ENCODE data around the gene LMAN1L. TPM values are rescaled to one million over a fixed set of nuclear protein-coding genes. Genes with fewer than 3 reads are reported as not detected.

Gene LMAN1L
- total RNA-seq, 1 experiment from 2014 or later, result not detected

DNA sequence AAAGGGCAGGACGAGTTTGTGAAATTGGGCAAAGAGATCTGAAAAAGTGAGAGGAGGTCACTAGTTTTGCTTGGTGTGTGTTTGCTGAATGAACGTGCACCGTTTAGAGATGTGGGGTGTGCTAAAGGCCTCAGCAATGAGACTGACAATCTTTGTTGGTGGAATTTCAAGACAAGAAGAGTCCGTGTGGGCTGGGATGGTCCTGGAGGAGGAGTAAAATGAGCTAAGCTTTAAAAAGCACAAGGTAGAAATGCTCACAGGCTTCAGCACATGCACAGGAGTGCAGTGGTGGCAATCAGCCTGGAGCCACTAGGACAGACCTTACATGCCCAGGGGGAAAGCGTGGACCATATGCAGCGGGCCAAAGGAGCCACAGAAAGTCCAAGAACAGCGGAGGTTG, 12.3 kb downstream of the LMAN1L start:
- no peak overlapping the region for H3K18ac ChIP-seq (ENCODE audit: insufficient read length, low read depth, low read length)
- H3K27me3 Mint-ChIP-seq (ENCODE audit: low read depth), result peaks cover 67% of the 10 kb centered on the region

More for the DNA sequence above, 12.3 kb downstream of the LMAN1L start:
- H3K56ac ChIP-seq (ENCODE audit: insufficient read length, low read depth, low read length), result no peak overlapping the region
- no peak overlapping the region for H2BK120ac ChIP-seq (ENCODE audit: low read depth, low read length, poor library complexity, severe bottlenecking)
- H3K27me3 ChIP-seq (ENCODE audit: insufficient read depth, low read length), result peaks cover 10% of the 10 kb centered on the region; the same call in 1 of the 2 replicates
- no peak overlapping the region for H3K4me2 ChIP-seq (ENCODE audit: insufficient read depth, insufficient read length, low read length)
- no peak overlapping the region for H2BK20ac ChIP-seq (ENCODE audit: low read depth, low read length, poor library complexity, severe bottlenecking)
- H3K4me1 ChIP-seq (ENCODE audit: insufficient read depth, low read length), result no peaks in the 10 kb centered on the region
- H2AK5ac ChIP-seq (ENCODE audit: insufficient read length, low read length), result no peak overlapping the region
- no peak overlapping the region for H3T11ph ChIP-seq (ENCODE audit: low read length)
- no peaks in the 10 kb centered on the region for H3K9me3 ChIP-seq (ENCODE audit: control insufficient read depth, low read depth, low read length)
- no peak overlapping the region for H3K9ac ChIP-seq (ENCODE audit: extremely low read depth, insufficient read length, low read length)
- no peak overlapping the region for H4K8ac ChIP-seq (replicated peaks; ENCODE audit: insufficient read length, low read depth, low read length)
- peaks cover 11 to 47% of the 10 kb centered on the region in 2 experiments for H3K4me1 Mint-ChIP-seq
- H3K14ac ChIP-seq (ENCODE audit: insufficient read depth, low read length), result no peak overlapping the region
- no peak overlapping the region for H2AFZ ChIP-seq (ENCODE audit: low read length)
- no peak for DNase-seq
- no peaks in the 10 kb centered on the region for H4K20me1 ChIP-seq (ENCODE audit: control insufficient read depth, insufficient read depth, insufficient read length)
- H2BK5ac ChIP-seq (ENCODE audit: insufficient read length, low read length), result no peak overlapping the region
- H3K4me3 Mint-ChIP-seq, result no peak overlapping the region; a peak in 1 of 5 replicates
- WGBS (ENCODE audit: extremely low coverage, insufficient read length, low lambda C conversion rate), result no CpG with 5 or more reads among the region's 7 CpGs
- H3K27ac Mint-ChIP-seq, result no peak overlapping the region
- H3K79me1 ChIP-seq (ENCODE audit: insufficient read depth, low read depth, low read length, poor library complexity, severe bottlenecking), result no peaks in the 10 kb centered on the region
- H3K4ac ChIP-seq (ENCODE audit: low read depth, low read length), result no peak overlapping the region
- H3K23ac ChIP-seq (ENCODE audit: insufficient read length, low read depth, low read length), result no peak overlapping the region
- no peak overlapping the region for H2BK15ac ChIP-seq (ENCODE audit: low read depth, low read length)
- H3K23me2 ChIP-seq (ENCODE audit: insufficient read length, low read depth, low read length, poor library complexity, severe bottlenecking), result no peaks in the 10 kb centered on the region
- no peaks in the 10 kb centered on the region for H3K9me3 Mint-ChIP-seq
- H4K91ac ChIP-seq (ENCODE audit: insufficient read length, low read depth, low read length), result no peak overlapping the region
- H4K5ac ChIP-seq (ENCODE audit: insufficient read length, low read depth, low read length), result no peak overlapping the region
- H2BK12ac ChIP-seq (ENCODE audit: insufficient read length, low read depth, low read length), result no peak overlapping the region
- TF ChIP-seq, protein P1, sequence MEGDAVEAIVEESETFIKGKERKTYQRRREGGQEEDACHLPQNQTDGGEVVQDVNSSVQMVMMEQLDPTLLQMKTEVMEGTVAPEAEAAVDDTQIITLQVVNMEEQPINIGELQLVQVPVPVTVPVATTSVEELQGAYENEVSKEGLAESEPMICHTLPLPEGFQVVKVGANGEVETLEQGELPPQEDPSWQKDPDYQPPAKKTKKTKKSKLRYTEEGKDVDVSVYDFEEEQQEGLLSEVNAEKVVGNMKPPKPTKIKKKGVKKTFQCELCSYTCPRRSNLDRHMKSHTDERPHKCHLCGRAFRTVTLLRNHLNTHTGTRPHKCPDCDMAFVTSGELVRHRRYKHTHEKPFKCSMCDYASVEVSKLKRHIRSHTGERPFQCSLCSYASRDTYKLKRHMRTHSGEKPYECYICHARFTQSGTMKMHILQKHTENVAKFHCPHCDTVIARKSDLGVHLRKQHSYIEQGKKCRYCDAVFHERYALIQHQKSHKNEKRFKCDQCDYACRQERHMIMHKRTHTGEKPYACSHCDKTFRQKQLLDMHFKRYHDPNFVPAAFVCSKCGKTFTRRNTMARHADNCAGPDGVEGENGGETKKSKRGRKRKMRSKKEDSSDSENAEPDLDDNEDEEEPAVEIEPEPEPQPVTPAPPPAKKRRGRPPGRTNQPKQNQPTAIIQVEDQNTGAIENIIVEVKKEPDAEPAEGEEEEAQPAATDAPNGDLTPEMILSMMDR (conservative IDR thresholded peaks at IDR 0.05), result no peak
- H3K27ac ChIP-seq (ENCODE audit: insufficient read length, low read depth, low read length), result no peak overlapping the region
- no peaks in the 10 kb centered on the region for H3K36me3 Mint-ChIP-seq (ENCODE audit: insufficient read depth in 1 of 3, low read depth in 3 of 3)
- no peaks in the 10 kb centered on the region for H3K79me2 ChIP-seq (ENCODE audit: insufficient read depth, low read length)

Data from H9 (cell line).